Lower leg skin (tissue), 3 donors: ENCODE results near the gene CHD2.

Experiments used
- POLR2A ChIP-seq, 2 donors: fragments of 450-650 bp; IDR thresholded peaks; one replicate each; pipeline ENCODE4 v1.6.1; 2016 to 2017; ENCODE audit warnings: antibody characterized with exemption in 2 of 2, mild to moderate bottlenecking in 1 of 2, moderate library complexity in 1 of 2
- TF ChIP-seq, protein P1 (sequence below), 3 donors: fragments of 450-650 bp; IDR thresholded peaks; one replicate each; pipeline ENCODE4 v1.5.1; 2016; ENCODE audit warnings: antibody characterized with exemption in 3 of 3, mild to moderate bottlenecking in 3 of 3, moderate library complexity in 2 of 3

DNA sequence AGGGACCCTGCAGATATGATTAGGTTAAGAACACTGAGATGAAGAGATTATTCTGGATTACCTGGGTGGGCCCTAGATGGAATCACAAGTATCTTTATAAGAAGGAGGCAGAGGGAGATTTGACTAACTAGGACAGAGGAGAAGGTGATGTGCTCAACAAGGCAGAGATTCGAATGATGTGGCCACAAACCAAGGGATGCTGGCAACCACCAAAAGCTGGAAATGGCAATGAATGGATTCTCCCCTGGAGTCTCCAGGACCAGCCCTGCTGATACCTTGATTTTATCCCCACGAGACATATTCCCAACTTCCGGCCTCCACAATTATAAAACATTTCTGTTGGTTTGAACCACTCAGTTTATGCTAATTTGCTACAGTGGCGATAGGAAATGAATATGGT is 146.0 kb downstream of the CHD2 start:
- TF ChIP-seq, protein P1, sequence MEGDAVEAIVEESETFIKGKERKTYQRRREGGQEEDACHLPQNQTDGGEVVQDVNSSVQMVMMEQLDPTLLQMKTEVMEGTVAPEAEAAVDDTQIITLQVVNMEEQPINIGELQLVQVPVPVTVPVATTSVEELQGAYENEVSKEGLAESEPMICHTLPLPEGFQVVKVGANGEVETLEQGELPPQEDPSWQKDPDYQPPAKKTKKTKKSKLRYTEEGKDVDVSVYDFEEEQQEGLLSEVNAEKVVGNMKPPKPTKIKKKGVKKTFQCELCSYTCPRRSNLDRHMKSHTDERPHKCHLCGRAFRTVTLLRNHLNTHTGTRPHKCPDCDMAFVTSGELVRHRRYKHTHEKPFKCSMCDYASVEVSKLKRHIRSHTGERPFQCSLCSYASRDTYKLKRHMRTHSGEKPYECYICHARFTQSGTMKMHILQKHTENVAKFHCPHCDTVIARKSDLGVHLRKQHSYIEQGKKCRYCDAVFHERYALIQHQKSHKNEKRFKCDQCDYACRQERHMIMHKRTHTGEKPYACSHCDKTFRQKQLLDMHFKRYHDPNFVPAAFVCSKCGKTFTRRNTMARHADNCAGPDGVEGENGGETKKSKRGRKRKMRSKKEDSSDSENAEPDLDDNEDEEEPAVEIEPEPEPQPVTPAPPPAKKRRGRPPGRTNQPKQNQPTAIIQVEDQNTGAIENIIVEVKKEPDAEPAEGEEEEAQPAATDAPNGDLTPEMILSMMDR (IDR thresholded peaks at IDR 0.05) = no peak
- TF ChIP-seq POLR2A (IDR thresholded peaks at IDR 0.05) = no peak
